Measurements from ENCODE around the gene WNK4. TPM values are rescaled to one million over a fixed set of nuclear protein-coding genes. Genes with fewer than 3 reads are reported as not detected.

The WNK4 gene
- total RNA-seq, 4 donors from 2014 or later = 0.16 to 0.85 (median 0.19) TPM; not detected in 1

GRCh38 chr17:42795465-42795864 is 15.1 kb downstream of the WNK4 start:
- TF ChIP-seq CTCF (IDR thresholded peaks at IDR 0.05; ENCODE audit: low read depth) = no peak

- TF ChIP-seq CTCF (IDR thresholded peaks at IDR 0.05; ENCODE audit: low read depth) = no peak
Observed at GRCh38 chr17:42796066-42796758, 15.8 kb downstream of the WNK4 start.

GRCh38 chr17:42797067-42798007 is 16.9 kb downstream of the WNK4 start:
- TF ChIP-seq CTCF (IDR thresholded peaks at IDR 0.05; ENCODE audit: low read depth) = no peak

- no peak for TF ChIP-seq CTCF (IDR thresholded peaks at IDR 0.05; ENCODE audit: low read depth)
Observed at GRCh38 chr17:42798011-42798382, 17.6 kb downstream of the WNK4 start.

- TF ChIP-seq CTCF (IDR thresholded peaks at IDR 0.05; ENCODE audit: low read depth) = no peak
Observed at GRCh38 chr17:42798383-42799380, 18.3 kb downstream of the WNK4 start, which contains the start of the genes CNTD1 and COA3. Gene CNTD1, plus strand, starts transcription at chr17:42798861. Its CDS starts 207 bp downstream, at chr17:42799068. Gene COA3, minus strand, starts transcription at chr17:42798704. Its CDS starts 23 bp downstream, at chr17:42798681.

GRCh38 chr17:42803074-42803883 is 22.9 kb downstream of the WNK4 start:
- TF ChIP-seq CTCF (IDR thresholded peaks at IDR 0.05; ENCODE audit: low read depth) = no peak

Measured in subcutaneous adipose tissue (tissue), 4 donors.